Measurements from ENCODE around the gene ADAMTSL2. TPM values are rescaled to one million over a fixed set of nuclear protein-coding genes. Genes with fewer than 3 reads are reported as not detected.

ADAMTSL2 gene
- polyA plus RNA-seq, 1 of the 3 experiments (the other 2 are of a cell fraction): 0.21 TPM

DNA sequence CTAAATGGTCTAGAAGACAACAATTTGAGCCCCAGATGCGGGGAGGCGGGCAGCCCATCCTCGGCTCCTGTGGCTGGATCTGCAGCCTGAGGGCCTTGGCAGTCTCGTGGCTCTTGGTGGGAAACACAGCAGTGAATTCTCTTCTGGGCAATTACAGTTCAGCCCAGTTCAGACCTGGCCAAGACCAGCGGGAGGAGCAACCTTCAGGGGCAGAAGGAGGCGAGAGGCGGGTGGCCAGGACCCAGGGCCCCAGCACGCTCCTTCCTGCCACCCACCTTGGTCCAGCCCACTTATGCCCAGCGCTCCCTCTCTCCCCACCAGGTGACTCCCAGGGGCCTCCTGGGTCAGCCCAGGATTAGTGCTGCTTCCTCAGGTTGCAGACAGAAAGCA, 17.5 kb upstream of the ADAMTSL2 start:
- Histone ChIP-seq H3K9ac (no peak overlapping the region), H3K27ac (ENCODE audit: low read depth in 2 of 2, low read length in 1 of 2) (peak overlapping the region in 1 of 2 experiments; percentile 99; a peak in 2 of 4 replicates), H3K27me3 (ENCODE audit: insufficient read depth) (no peaks in the 10 kb centered on the region), H4K20me1 (ENCODE audit: insufficient read depth) (no peaks in the 10 kb centered on the region), H3K36me3 (replicated peaks in 1 of 2; ENCODE audit: control insufficient read depth in 1 of 2, insufficient read depth in 2 of 2, low read length in 1 of 2) (no peaks in the 10 kb centered on the region), H3K9me2 (no peaks in the 10 kb centered on the region), H3K4me3 (ENCODE audit: low read depth in 2 of 2, low read length in 1 of 2) (no peak overlapping the region), H3K4me2 (no peak overlapping the region), H3K79me2 (ENCODE audit: insufficient read depth) (no peaks in the 10 kb centered on the region), H3K4me1 (ENCODE audit: control insufficient read depth in 1 of 2, insufficient read depth in 2 of 2, low read depth in 1 of 2, low read length in 1 of 2) (peaks cover 0 to 80% of the 10 kb centered on the region in 2 experiments; a peak in 2 of 4 replicates), H3F3A (replicated peaks; ENCODE audit: insufficient read depth) (peaks cover 4% of the 10 kb centered on the region), H3K9me3 (no peaks in the 10 kb centered on the region), H2AFZ (ENCODE audit: low read depth) (no peak overlapping the region)
- DNase-seq: no peak
- WGBS (ENCODE audit: low lambda C conversion rate): 94% methylated on average over 7 of the region's 9 CpGs
- TF ChIP-seq, protein P1, sequence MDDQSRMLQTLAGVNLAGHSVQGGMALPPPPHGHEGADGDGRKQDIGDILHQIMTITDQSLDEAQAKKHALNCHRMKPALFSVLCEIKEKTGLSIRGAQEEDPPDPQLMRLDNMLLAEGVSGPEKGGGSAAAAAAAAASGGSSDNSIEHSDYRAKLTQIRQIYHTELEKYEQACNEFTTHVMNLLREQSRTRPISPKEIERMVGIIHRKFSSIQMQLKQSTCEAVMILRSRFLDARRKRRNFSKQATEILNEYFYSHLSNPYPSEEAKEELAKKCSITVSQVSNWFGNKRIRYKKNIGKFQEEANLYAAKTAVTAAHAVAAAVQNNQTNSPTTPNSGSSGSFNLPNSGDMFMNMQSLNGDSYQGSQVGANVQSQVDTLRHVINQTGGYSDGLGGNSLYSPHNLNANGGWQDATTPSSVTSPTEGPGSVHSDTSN (IDR thresholded peaks at IDR 0.05): no peak
- CTCF ChIA-PET: interaction anchor here (1.0 to 1.2 kb wide), 2 partner anchors 17 to 31 kb away, joined by 3 read pairs; no protein-coding TSS in a partner anchor
- POLR2A ChIA-PET: no interaction called here

DNA sequence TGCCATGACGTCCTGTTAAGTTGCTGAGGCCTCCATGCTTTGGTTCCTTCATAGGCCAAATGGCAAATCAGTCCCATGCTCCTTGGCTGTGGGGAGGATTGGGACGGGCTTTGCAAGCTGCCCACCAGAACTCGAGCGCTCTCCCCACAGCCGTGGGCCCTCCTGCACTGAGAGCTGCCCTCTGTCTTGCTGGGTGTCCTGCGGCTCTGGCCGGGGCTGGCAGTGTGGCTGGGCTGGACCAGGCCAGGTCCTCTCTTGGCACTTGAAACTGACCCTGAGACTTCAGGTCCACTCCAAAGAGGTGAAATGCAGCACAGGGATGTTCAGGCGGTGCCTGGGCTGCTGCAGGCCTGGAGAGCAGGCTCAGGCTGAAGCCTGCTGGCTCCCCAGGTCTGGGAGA, 16.8 kb upstream of the ADAMTSL2 start:
- POLR2A ChIA-PET: no interaction called here
- no peak overlapping the region for H2AFZ ChIP-seq (ENCODE audit: low read depth)
- peak overlapping the region in 1 of 2 experiments; percentile 36; a peak in 1 of 4 replicates for H3K27ac ChIP-seq (ENCODE audit: low read depth in 2 of 2, low read length in 1 of 2)
- H3K9me2 ChIP-seq: no peaks in the 10 kb centered on the region
- H4K20me1 ChIP-seq (ENCODE audit: insufficient read depth): no peaks in the 10 kb centered on the region
- H3F3A ChIP-seq (replicated peaks; ENCODE audit: insufficient read depth): no peaks in the 10 kb centered on the region
- no peak overlapping the region for H3K9ac ChIP-seq
- DNase-seq: no peak
- no peak overlapping the region for H3K4me2 ChIP-seq
- H3K79me2 ChIP-seq (ENCODE audit: insufficient read depth): no peaks in the 10 kb centered on the region
- H3K4me1 ChIP-seq (ENCODE audit: control insufficient read depth in 1 of 2, insufficient read depth in 2 of 2, low read depth in 1 of 2, low read length in 1 of 2): peaks cover 0 to 80% of the 10 kb centered on the region in 2 experiments; a peak in 2 of 4 replicates
- CTCF ChIA-PET: interaction anchor here (0.8 to 1.2 kb wide), 4 partner anchors 16 to 42 kb away, joined by 3 read pairs; no protein-coding TSS in a partner anchor
- H3K9me3 ChIP-seq: no peaks in the 10 kb centered on the region
- H3K36me3 ChIP-seq (replicated peaks in 1 of 2; ENCODE audit: control insufficient read depth in 1 of 2, insufficient read depth in 2 of 2, low read length in 1 of 2): no peaks in the 10 kb centered on the region
- no peak for TF ChIP-seq GABPA (IDR thresholded peaks at IDR 0.05; ENCODE audit: low read depth)
- TF ChIP-seq RAD21 (IDR thresholded peaks at IDR 0.05; ENCODE audit: low read length): no peak
- TF ChIP-seq, protein P2, sequence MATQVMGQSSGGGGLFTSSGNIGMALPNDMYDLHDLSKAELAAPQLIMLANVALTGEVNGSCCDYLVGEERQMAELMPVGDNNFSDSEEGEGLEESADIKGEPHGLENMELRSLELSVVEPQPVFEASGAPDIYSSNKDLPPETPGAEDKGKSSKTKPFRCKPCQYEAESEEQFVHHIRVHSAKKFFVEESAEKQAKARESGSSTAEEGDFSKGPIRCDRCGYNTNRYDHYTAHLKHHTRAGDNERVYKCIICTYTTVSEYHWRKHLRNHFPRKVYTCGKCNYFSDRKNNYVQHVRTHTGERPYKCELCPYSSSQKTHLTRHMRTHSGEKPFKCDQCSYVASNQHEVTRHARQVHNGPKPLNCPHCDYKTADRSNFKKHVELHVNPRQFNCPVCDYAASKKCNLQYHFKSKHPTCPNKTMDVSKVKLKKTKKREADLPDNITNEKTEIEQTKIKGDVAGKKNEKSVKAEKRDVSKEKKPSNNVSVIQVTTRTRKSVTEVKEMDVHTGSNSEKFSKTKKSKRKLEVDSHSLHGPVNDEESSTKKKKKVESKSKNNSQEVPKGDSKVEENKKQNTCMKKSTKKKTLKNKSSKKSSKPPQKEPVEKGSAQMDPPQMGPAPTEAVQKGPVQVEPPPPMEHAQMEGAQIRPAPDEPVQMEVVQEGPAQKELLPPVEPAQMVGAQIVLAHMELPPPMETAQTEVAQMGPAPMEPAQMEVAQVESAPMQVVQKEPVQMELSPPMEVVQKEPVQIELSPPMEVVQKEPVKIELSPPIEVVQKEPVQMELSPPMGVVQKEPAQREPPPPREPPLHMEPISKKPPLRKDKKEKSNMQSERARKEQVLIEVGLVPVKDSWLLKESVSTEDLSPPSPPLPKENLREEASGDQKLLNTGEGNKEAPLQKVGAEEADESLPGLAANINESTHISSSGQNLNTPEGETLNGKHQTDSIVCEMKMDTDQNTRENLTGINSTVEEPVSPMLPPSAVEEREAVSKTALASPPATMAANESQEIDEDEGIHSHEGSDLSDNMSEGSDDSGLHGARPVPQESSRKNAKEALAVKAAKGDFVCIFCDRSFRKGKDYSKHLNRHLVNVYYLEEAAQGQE (IDR thresholded peaks at IDR 0.05; ENCODE audit: low read depth, low read length): no peak
- no peak for TF ChIP-seq NFIC (IDR thresholded peaks at IDR 0.05; ENCODE audit: borderline replicate concordance)
- TF ChIP-seq FOXM1 (IDR thresholded peaks at IDR 0.05; ENCODE audit: low read depth): no peak
- no peak for TF ChIP-seq RXRA (IDR thresholded peaks at IDR 0.05; ENCODE audit: borderline replicate concordance, low read depth)
- TF ChIP-seq, protein P3, sequence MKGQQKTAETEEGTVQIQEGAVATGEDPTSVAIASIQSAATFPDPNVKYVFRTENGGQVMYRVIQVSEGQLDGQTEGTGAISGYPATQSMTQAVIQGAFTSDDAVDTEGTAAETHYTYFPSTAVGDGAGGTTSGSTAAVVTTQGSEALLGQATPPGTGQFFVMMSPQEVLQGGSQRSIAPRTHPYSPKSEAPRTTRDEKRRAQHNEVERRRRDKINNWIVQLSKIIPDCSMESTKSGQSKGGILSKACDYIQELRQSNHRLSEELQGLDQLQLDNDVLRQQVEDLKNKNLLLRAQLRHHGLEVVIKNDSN (IDR thresholded peaks at IDR 0.05; ENCODE audit: borderline replicate concordance, low read depth): no peak
- TF ChIP-seq ELF1 (IDR thresholded peaks at IDR 0.05): no peak
- TF ChIP-seq NRF1 (IDR thresholded peaks at IDR 0.05; ENCODE audit: low read depth, low read length): no peak
- TF ChIP-seq FOSL2 (IDR thresholded peaks at IDR 0.05; ENCODE audit: borderline replicate concordance, low read depth): no peak
- TF ChIP-seq GATA2 (CRISPR knock-in tag; IDR thresholded peaks at IDR 0.05): no peak
- TF ChIP-seq TAF1 (IDR thresholded peaks at IDR 0.05; ENCODE audit: borderline replicate concordance, low read depth, low read length): no peak
- no peak for TF ChIP-seq FOXJ3 (CRISPR knock-in tag; IDR thresholded peaks at IDR 0.05)
- no peak for TF ChIP-seq TEAD4 (IDR thresholded peaks at IDR 0.05; ENCODE audit: borderline replicate concordance, insufficient read depth)
- TF ChIP-seq POLR2AphosphoS5 (IDR thresholded peaks at IDR 0.05; ENCODE audit: low read depth, low read length): no peak
- TF ChIP-seq EZH2phosphoT487 (IDR thresholded peaks at IDR 0.05; ENCODE audit: borderline replicate concordance, low read depth): no peak
- no peaks in the 10 kb centered on the region for H3K27me3 ChIP-seq (ENCODE audit: insufficient read depth)
- WGBS (ENCODE audit: low lambda C conversion rate): 35% methylated on average over 4 of the region's 8 CpGs
- no peak overlapping the region for H3K4me3 ChIP-seq (ENCODE audit: low read depth in 2 of 2, low read length in 1 of 2)

All from SK-N-SH (cell line).